GM23248 (cell line): Measurements from ENCODE around the gene RABL6.

Experiments used
- EZH2 ChIP-seq: fragments of 200-600 bp; sonication (generic); IDR thresholded peaks from 2 replicates; pipeline ENCODE4 v1.6.1; 2018; ENCODE audit warnings: antibody characterized with exemption, mild to moderate bottlenecking; ENCODE audit not compliant: insufficient read depth, poor library complexity, severe bottlenecking
- EZH2phosphoT487 ChIP-seq: fragments of 200-600 bp; sonication (generic); IDR thresholded peaks from 2 replicates; pipeline ENCODE4 v1.6.1; 2018; ENCODE audit warnings: antibody characterized with exemption, moderate library complexity, mild to moderate bottlenecking, low read depth; ENCODE audit not compliant: insufficient read depth

DNA sequence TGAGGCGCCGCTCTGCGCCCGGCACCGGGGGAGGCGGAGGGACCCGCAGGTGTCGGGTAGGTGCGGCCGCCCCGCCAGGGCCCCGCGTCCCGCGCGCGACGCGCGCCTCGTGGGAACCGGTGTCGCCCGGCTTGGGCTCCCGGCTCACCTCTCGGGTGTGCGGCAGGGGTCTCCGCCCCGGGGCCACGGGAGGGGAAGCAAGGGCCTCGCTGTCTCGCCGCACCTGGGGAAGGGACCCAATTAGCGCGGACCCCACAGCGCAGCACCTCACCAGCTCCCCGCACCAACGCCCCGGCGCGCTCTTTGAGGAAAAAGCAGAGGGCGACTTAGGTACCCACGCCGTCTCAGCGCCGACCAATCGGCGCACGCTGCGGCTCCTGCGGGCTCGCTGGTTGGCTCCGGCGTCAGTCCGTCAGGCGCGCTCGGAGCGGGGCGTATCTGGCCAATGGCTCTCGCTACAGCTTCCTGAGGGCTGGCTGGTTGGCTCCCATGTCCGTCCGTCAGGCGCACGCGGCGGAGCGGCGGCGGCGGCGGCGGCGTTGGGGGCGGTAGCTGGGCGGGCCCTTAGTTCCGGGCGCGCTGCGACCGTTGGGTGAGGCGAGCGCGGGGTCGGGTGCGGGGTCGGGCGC is 78.3 kb downstream of the RABL6 start, which contains the start of gene TRAF2:
- TF ChIP-seq EZH2 (no peak), EZH2phosphoT487 (no peak)
